ENCODE results near the gene PYCARD. TPM values are rescaled to one million over a fixed set of nuclear protein-coding genes. Genes with fewer than 3 reads are reported as not detected.

PYCARD gene
- total RNA-seq (2011; cell fraction: chromatin; rRNA removed; ENCODE audit: low replicate concordance) = 0.56 and 0.97 TPM in 2 replicates
- 2.9 and 3.0 TPM in 2 replicates for total RNA-seq (2011; cell fraction: nucleolus; rRNA removed)
- total RNA-seq (2011; cell fraction: nucleoplasm; rRNA removed) = 1.1 and 1.4 TPM in 2 replicates
- total RNA-seq (2014; rRNA removed) = 27.7 and 30.4 TPM in 2 replicates
- 3.6 and 4.5 TPM in 2 replicates for total RNA-seq (2014; rRNA removed; fragmentation: Illumina TruSeq; extraction: Trizol)
- 22.9 and 24.3 TPM in 2 replicates for total RNA-seq (2015; rRNA removed; fragmentation: Illumina TruSeq; extraction: Trizol)
- 15.4 and 16.5 TPM in 2 replicates for total RNA-seq (2021)
- 4.1 and 33.8 TPM in 2 replicates for polyA plus RNA-seq (2011; rRNA removed)
- 21.4 and 58.6 TPM in 2 replicates for polyA plus RNA-seq (2011; cell fraction: cytosol; rRNA removed)
- 5.5 and 35.3 TPM in 2 replicates for polyA plus RNA-seq (2011; cell fraction: nucleus; rRNA removed)
- 35.1 and 67.9 TPM in 2 replicates for polyA plus RNA-seq (2012)
- polyA plus RNA-seq (2014; fragmentation: Illumina TruSeq; extraction: Trizol) = 6.0 and 6.8 TPM in 2 replicates
- polyA plus RNA-seq (2014; fragmentation: Nextera tagmentation; extraction: Ambion mirVana) = 1 to 10 TPM; 1.3 to 1.6 TPM
- polyA plus RNA-seq (2014; rRNA removed) = 25.6 and 28.4 TPM in 2 replicates
- 1.2 and 5.5 TPM in 2 replicates for polyA minus RNA-seq (2011; rRNA and poly(A)+ RNA removed)
- 2.9 and 23.3 TPM in 2 replicates for polyA minus RNA-seq (2011; cell fraction: cytosol; rRNA and poly(A)+ RNA removed)
- 1.3 and 10.3 TPM in 2 replicates for polyA minus RNA-seq (2011; cell fraction: nucleus; rRNA and poly(A)+ RNA removed)
- Bru-seq, nascent RNA = percentile 43 among the genes with signal in this experiment
- percentile 37 among the genes with signal in this experiment for BruChase-seq, experiment 1, labeled RNA remaining after a 2-hour chase
- BruChase-seq, experiment 2, labeled RNA remaining after a 6-hour chase = percentile 50 among the genes with signal in this experiment
- long read RNA-seq, experiment 1, transcript PYCARD-201 (3 exons, 990 nt) = major isoform, 14 of 31 reads
- long read RNA-seq, experiment 1, transcript PYCARD-202 (2 exons, 696 nt) = minor isoform, 7 of 31 reads
- long read RNA-seq, experiment 1, partial matches to known transcripts = 10 of 31 reads
- long read RNA-seq, experiment 1, other reads (novel, unspliced or antisense) = 0 of 31 reads
- long read RNA-seq, experiment 2, transcript PYCARD-201 (3 exons, 990 nt) = major isoform, 15 of 19 reads
- long read RNA-seq, experiment 2, partial matches to known transcripts = 0 of 19 reads
- long read RNA-seq, experiment 2, other reads (novel, unspliced or antisense) = 0 of 19 reads
- long read RNA-seq, experiment 3, transcript PYCARD-201 (3 exons, 990 nt) = major isoform, 17 of 20 reads
- long read RNA-seq, experiment 3, partial matches to known transcripts = 0 of 20 reads
- long read RNA-seq, experiment 3, other reads (novel, unspliced or antisense) = 0 of 20 reads

GRCh38 chr16:31202414-31203375, at the start of gene PYCARD:
TSS of gene PYCARD (minus strand) at chr16:31202760. CDS start at chr16:31202690, 70 bp downstream.
- WGBS (ENCODE audit: insufficient coverage, low coverage, missing lambda C conversion rate) = 38% methylated on average over 46 of the region's 69 CpGs
- no peaks in the 10 kb centered on the region for H3K79me2 ChIP-seq (ENCODE audit: control insufficient read depth, insufficient read depth, low read length)
- H3K9me1 ChIP-seq (ENCODE audit: control insufficient read depth, insufficient read depth, low read length) = no peaks in the 10 kb centered on the region
- H3K4me2 ChIP-seq (ENCODE audit: insufficient read depth, low read length) = peak within 1 kb of the TSS; percentile 77
- no TSS peak for BruUV-seq (replicated peaks)
- ATAC-seq (peak; percentile 22), DNase-seq (ENCODE audit: extremely low read depth in 1 of 4, low spot score in 3 of 4) (peak; percentile 41 to 59 (median 57)), FAIRE-seq (no peak)
- peaks cover 15% of the 10 kb centered on the region for H4K20me1 ChIP-seq (replicated peaks; ENCODE audit: control insufficient read depth, insufficient read depth, low read length)
- H3K4me3 ChIP-seq = peak within 1 kb of the TSS; percentile 45
- H3K4me1 ChIP-seq (replicated peaks in 1 of 2; ENCODE audit: control insufficient read depth in 2 of 2, insufficient read depth in 2 of 2, low read length in 2 of 2) = peaks cover 20 to 33% of the 10 kb centered on the region in 2 experiments
- peaks cover 0 to 6% of the 10 kb centered on the region in 2 experiments; a peak in 2 of 5 replicates for H3K27me3 ChIP-seq (ENCODE audit: control insufficient read depth in 2 of 2, insufficient read depth in 2 of 2, low read length in 2 of 2)
- no peak within 1 kb of the TSS; the same call in 2 of the 3 replicates for H3K27ac ChIP-seq (ENCODE audit: extremely low read depth, low read depth, low read length)
- in situ Hi-C loops (cut with MboI) = loop anchor here (5.0 kb wide), 1 partner anchor 90 kb away; no protein-coding TSS in a partner anchor
- H2AFZ ChIP-seq (ENCODE audit: low read depth, low read length) = peak within 1 kb of the TSS; percentile 84
- ChIA-PET CTCF (ENCODE audit: low intra/inter-chr PET ratio) (no interaction called here), POLR2A (interaction anchor here (0.6 to 3.1 kb wide), 13 partner anchors 8 to 200 kb away, joined by 3 to 18 read pairs (median 4); partner anchors contain the start of genes FUS, PYDC1 and TRIM72)
- peak within 1 kb of the TSS; percentile 13 to 91; a peak in 3 of 4 replicates for H3K9ac ChIP-seq (ENCODE audit: insufficient read depth in 1 of 2, low read depth in 2 of 2, low read length in 2 of 2)
- intact Hi-C loops (cut with micrococcal nuclease) = loop anchor here (5.0 to 10.0 kb wide), 2 partner anchors 180 to 662 kb away; no protein-coding TSS in a partner anchor
- H3K36me3 ChIP-seq (ENCODE audit: control insufficient read depth, insufficient read depth, low read length) = peaks cover 6% of the 10 kb centered on the region; the same call in 2 of the 3 replicates
- no peaks in the 10 kb centered on the region for H3K9me3 ChIP-seq (replicated peaks; ENCODE audit: control insufficient read depth, insufficient read depth, low read depth, low read length)
- TF ChIP-seq POLR2G (IDR thresholded peaks at IDR 0.05; ENCODE audit: low read depth, low read length) (peak; percentile 44), SUPT5H (IDR thresholded peaks at IDR 0.05) (no peak), STAG1 (CRISPR knock-in tag; IDR thresholded peaks at IDR 0.05; ENCODE audit: borderline replicate concordance) (no peak), E2F6 (IDR thresholded peaks at IDR 0.05; ENCODE audit: borderline replicate concordance in 1 of 2, extremely low read depth in 1 of 2, insufficient read depth in 1 of 2, insufficient read length in 1 of 2, low read depth in 1 of 2, low read length in 1 of 2, poor library complexity in 1 of 2, severe bottlenecking in 1 of 2) (peak; percentile 21 to 39), ILK (tag; IDR thresholded peaks at IDR 0.05; ENCODE audit: borderline replicate concordance, low read depth) (no peak), HINFP (tag; conservative IDR thresholded peaks at IDR 0.05; ENCODE audit: low read depth) (peak; percentile 81), ZNF239 (CRISPR knock-in tag; IDR thresholded peaks at IDR 0.05) (no peak), ZNF583 (CRISPR knock-in tag; IDR thresholded peaks at IDR 0.05) (no peak), RB1 (IDR thresholded peaks at IDR 0.05; ENCODE audit: low read depth) (peak; percentile 15; the same call in 1 of the 2 replicates)

Data from K562 (cell line).